Left cardiac atrium (tissue), 4 donors: ENCODE data around the gene ETV1. TPM values are rescaled to one million over a fixed set of nuclear protein-coding genes. Genes with fewer than 3 reads are reported as not detected.
A peak's percentile ranks its signal among the peaks of the same experiment; 100 is the strongest.

Source experiments
- ATAC-seq, 2 donors: fragments of 200-7000 bp; cut with Tn5 transposase; one replicate each; pipeline ENCODE4 v1.9.1; 2020; ENCODE audit warnings: mild to moderate bottlenecking in 2 of 2, moderate library complexity in 2 of 2
- DNase-seq: peaks from one replicate; pipeline ENCODE4 v3.0.0-alpha.2; 2020
- intact Hi-C, 2 donors: fragments of 100-400 bp; cut with DNase I; formaldehyde crosslinking; loops; one replicate each; pipeline versions ENCODE4 v1.14.1 to v1.15.1; 2022 to 2023
- total RNA-seq, 2 donors: library from RNA; stranded (reverse); fragmentation: NEBNext Ultra II Directional; extraction: Animal tissue kit (Norgen Biotek cat#: 25700); gene quantifications; one replicate each; pipeline ENCODE4 v1.2.1, GENCODE V29; 2021
- donor health status: DM: no; HTN: yes; CAD: no.
- donor health status: DM: no; HTN: yes; CAD: no; lungs with severe emphysema.
- donor health status: DM: yes; HTN: yes; CAD: no.
- donor health status: Dilated cardiomyopathy.

Gene ETV1
- total RNA-seq, 2 donors from 2014 or later = 52.9 to 57.9 TPM

GRCh38 chr7:13988731-13989125 lies 738 bp downstream of the ETV1 start:
- ATAC-seq (no peak), DNase-seq (no peak)
- intact Hi-C loops = no loop called here

GRCh38 chr7:13988065-13988464 lies 1.4 kb downstream of the ETV1 start:
- DNase-seq (peak; percentile 22), ATAC-seq (no peak)
- intact Hi-C loops = no loop called here

GRCh38 chr7:13987395-13987794 lies 2.1 kb downstream of the ETV1 start:
- no peak for ATAC-seq
- intact Hi-C loops = loop anchor here in 1 of 2 donors (2.0 kb wide), 1 partner anchor 469 kb away; no protein-coding TSS in a partner anchor
- DNase-seq = no peak

GRCh38 chr7:13986208-13986607 lies 3.3 kb downstream of the ETV1 start:
- intact Hi-C loops = loop anchor here in 1 of 2 donors (2.0 kb wide), 1 partner anchor 471 kb away; no protein-coding TSS in a partner anchor
- ATAC-seq (no peak), DNase-seq (no peak)

- ATAC-seq = no peak
- intact Hi-C loops = no loop called here
- no peak for DNase-seq
Observed at GRCh38 chr7:13984831-13985685, 4.4 kb downstream of the ETV1 start.

GRCh38 chr7:13984061-13984460 lies 5.4 kb downstream of the ETV1 start:
- intact Hi-C loops = no loop called here
- ATAC-seq = no peak

GRCh38 chr7:13982940-13983677 lies 6.4 kb downstream of the ETV1 start:
- no peak for DNase-seq
- intact Hi-C loops = no loop called here
- no peak for ATAC-seq

More at GRCh38 chr7:13984061-13984460, 5.4 kb downstream of the ETV1 start:
- no peak for DNase-seq

- ATAC-seq (peak; percentile 94 to 99), DNase-seq (peak; percentile 37)
Observed at GRCh38 chr7:13981070-13981469, 8.4 kb downstream of the ETV1 start.

GRCh38 chr7:13980474-13980873 lies 9.0 kb downstream of the ETV1 start:
- DNase-seq (no peak), ATAC-seq (peak in 1 of 2 donors; percentile 15)
- intact Hi-C loops = no loop called here

More at GRCh38 chr7:13981070-13981469, 8.4 kb downstream of the ETV1 start:
- intact Hi-C loops = no loop called here

GRCh38 chr7:13979671-13980435 lies 9.6 kb downstream of the ETV1 start:
- ATAC-seq (peak in 1 of 2 donors; percentile 20), DNase-seq (no peak)
- intact Hi-C loops = no loop called here

GRCh38 chr7:13976594-13976993 lies 12.9 kb downstream of the ETV1 start:
- intact Hi-C loops = no loop called here
- ATAC-seq (no peak), DNase-seq (no peak)

- DNase-seq (no peak), ATAC-seq (no peak)
- intact Hi-C loops = no loop called here
Observed at GRCh38 chr7:13965077-13965476, 24.4 kb downstream of the ETV1 start.

- DNase-seq = no peak
- no peak for ATAC-seq
- intact Hi-C loops = no loop called here
Observed at GRCh38 chr7:13963925-13964324, 25.5 kb downstream of the ETV1 start.

GRCh38 chr7:13955494-13955893 lies 34.0 kb downstream of the ETV1 start:
- ATAC-seq (no peak), DNase-seq (no peak)
- intact Hi-C loops = no loop called here

- intact Hi-C loops = no loop called here
- peak in 1 of 2 donors; percentile 38 for ATAC-seq
- no peak for DNase-seq
Observed at GRCh38 chr7:13953368-13953767, 36.1 kb downstream of the ETV1 start.

GRCh38 chr7:13952921-13953320 lies 36.5 kb downstream of the ETV1 start:
- no peak for DNase-seq
- intact Hi-C loops = no loop called here
- ATAC-seq = no peak

GRCh38 chr7:13949939-13950338 lies 39.5 kb downstream of the ETV1 start:
- intact Hi-C loops = no loop called here
- ATAC-seq (no peak), DNase-seq (no peak)

- DNase-seq (no peak), ATAC-seq (no peak)
Observed at GRCh38 chr7:13949445-13949844, 40.0 kb downstream of the ETV1 start.

GRCh38 chr7:13948019-13948801 lies 41.3 kb downstream of the ETV1 start:
- DNase-seq (no peak), ATAC-seq (no peak)
- intact Hi-C loops = no loop called here

More at GRCh38 chr7:13949445-13949844, 40.0 kb downstream of the ETV1 start:
- intact Hi-C loops = no loop called here
